ENCODE data around the gene LCE3C.
"Not testable (repeated sequence)": the region's sequence is repeated elsewhere in the genome, so short reads cannot be mapped to it uniquely, and the experiment has no call there.

LCE3C gene

DNA sequence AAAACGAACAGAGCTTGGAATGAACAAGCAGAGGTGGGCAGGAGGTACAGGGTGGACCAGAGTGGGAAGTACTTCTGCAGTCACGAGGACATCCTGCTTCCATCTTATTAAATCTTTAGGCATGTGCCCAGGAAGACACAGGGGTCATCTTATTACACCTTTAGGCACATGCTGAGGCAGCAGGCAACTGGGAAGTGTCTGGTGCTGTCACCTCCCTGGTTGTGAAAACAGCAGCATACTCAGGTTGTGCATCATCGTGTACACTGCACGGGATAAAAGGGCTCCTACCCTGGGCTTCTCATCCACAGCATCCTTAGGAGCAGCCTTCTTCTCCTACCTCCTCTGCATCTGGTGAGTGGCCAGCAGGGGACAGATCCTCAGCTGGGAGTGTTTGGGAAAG lies at the start of gene LCE3C:
LCE3C (plus strand) TSS at position 301 of the 400 bp plus-strand sequence. CDS start 498 bp downstream, outside the sequence.
- DNase-seq = no peak

GRCh38 chr1:152565115-152565514 lies 34.9 kb upstream of the LCE3C start:
- no peak for DNase-seq

DNA sequence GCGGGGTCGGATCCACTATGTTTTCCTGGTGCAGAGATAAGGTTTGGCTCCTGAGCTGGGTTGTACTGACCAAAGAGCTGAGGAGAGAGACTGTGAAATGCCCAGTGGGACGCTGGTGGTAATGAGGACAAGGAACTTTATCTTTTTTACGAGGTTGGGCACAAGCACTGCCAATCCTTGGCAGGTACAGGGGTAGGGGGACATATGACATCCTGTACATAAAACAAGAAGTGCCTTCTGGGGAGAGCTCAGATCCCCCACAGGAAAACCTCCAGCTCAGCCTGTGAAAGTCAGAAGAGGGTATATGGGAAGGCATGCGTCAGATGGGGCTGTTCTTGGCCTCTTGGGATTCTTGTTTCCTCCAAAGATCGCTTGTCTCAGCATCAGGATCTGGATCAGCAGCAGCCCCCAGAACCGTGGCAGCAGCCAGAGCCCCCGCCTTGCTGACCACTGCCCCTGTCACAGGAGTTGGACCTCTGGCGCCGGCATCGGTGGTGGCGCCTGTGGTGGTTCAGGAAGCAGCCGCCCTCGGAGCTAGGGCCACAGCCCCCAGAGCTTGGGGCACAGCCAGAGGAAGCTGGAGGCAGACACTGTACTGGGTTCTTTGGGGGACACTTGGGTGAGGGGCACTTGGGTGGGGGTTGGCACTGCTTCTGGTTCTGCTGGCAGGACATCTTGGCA lies 34.4 kb upstream of the LCE3C start:
- DNase-seq = no peak

GRCh38 chr1:152566681-152567080 lies 33.4 kb upstream of the LCE3C start, which contains the start of gene LCE3E:
TSS of gene LCE3E (minus strand) at chr1:152566780. CDS start at chr1:152566208, 572 bp downstream.
- DNase-seq = no peak

DNA sequence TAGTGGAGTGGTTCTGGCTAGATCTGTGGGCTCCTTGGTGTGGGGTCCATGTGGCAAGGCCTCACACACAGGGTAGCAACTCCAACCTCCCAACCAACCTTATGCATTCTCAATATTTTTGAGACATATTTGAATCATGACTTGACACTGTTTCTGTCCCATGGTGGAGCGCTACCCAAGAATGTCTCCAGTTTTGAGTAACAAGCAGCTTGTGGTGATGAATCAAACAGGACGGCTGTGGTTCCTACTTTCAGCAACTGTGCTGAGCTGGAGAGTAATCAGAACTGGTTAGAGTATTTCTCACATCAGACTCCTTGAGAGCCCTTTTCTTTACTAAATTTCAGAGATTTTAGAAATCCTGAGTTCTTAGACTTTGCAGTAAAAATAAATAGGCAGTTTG lies 22.9 kb upstream of the LCE3C start:
- no peak for DNase-seq

- not testable (repeated sequence) for DNase-seq
These were observed 20.5 kb upstream of the LCE3C start for GRCh38 chr1:152579526-152579925.

DNA sequence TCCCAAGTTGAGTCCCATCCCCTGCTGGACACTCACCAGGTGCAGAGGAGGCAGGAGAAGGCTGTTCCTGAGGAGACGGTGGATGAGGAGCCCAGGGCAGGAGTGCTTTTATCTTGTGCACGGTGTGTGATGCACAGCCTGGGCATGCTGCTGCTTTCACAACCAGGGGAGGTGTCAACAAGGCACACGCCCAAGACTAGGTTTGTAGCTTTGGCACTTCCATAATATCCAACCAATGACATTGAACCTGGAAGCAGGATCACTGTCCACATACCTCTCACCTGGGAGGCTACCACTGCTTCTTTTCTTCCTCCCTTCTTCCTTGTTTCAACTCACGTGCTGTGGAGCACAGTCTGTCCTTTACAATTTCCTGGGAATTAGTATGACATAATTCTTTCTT lies 19.6 kb upstream of the LCE3C start, which contains the start of gene LCE3D:
LCE3D (minus strand) TSS at position 84 of the 400 bp plus-strand sequence. CDS start 580 bp downstream, outside the sequence.
- DNase-seq = no peak

DNA sequence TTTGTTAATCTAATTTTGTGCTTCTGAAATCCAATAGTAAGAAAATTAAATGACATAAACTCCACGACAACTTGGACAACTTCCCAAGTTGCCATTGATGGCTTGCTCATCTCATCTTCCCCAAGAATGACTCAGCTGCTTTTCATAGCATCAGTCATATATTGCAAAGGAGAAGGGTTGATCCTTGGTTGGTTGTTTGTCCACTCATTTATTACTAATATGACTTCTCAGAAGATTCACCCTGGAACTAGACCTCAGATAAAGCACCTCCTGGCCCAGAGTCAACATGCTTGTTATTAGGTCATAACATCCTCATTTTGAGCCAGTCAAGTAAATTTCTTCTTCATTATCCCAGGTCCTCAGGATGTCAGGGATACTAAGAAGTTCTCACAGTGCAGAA lies 17.4 kb upstream of the LCE3C start:
- DNase-seq = no peak

DNA sequence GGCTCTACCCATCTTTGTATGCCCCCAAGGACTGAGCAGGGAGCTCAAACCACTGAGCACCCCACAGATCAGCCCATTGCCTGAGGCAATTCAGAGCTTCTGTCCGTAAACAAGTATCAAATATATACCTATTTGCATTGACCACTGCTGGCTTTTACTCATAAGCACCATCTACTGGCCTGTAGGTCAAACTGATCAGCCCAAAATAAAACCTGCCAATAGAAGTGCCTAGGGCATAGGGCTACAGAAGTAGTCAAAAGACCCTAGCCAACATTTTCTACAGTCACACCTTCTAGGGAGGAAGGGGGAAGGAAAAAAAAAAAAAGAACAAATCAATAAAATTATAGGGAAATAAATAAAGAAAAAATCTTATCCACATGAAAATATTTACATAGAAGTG lies 14.4 kb upstream of the LCE3C start:
- no peak for DNase-seq

DNA sequence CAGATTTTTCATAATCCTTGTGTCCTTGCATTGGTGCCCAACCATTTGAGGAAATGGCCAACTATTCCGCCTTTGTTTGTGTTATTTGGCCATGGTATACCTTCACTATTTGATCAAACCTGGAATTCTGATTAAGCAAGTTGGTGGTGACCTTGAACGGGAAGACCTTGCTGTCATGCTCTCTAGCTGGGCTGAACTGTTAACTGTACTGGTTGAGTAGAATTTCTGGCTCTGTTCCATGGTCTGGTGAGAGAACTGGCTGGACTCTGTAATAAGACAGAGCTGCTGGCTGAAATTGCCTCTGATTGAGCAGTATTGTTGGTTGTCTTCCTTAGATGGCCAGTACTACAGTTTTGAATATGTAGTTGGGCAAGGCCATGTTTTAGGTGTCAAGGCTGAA lies 3.0 kb upstream of the LCE3C start:
- no peak for DNase-seq

DNA sequence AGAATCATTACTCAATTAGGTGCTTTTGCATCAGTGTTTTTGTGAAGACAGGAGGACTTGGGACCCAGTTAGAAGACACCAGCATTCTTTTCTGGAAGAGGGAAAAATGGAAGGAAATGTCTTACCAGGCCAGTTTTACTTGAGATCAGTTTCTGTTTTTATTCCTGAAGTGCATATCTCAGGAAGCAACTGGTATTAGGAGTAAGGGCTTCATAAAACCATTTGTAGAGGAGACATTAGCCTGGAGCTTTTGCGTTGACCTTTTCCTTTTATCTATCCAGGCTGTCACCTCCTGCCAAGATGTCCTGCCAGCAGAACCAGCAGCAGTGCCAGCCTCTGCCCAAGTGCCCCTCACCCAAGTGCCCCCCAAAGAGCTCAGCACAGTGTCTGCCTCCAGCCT lies 13.5 kb downstream of the LCE3C start, which contains the start of gene LCE3B:
LCE3B (plus strand) TSS at position 301 of the 400 bp plus-strand sequence; CDS start at position 301, 0 bp downstream.
- no peak for DNase-seq

GRCh38 chr1:152621993-152622392 lies 22.0 kb downstream of the LCE3C start:
- no peak for DNase-seq

DNA sequence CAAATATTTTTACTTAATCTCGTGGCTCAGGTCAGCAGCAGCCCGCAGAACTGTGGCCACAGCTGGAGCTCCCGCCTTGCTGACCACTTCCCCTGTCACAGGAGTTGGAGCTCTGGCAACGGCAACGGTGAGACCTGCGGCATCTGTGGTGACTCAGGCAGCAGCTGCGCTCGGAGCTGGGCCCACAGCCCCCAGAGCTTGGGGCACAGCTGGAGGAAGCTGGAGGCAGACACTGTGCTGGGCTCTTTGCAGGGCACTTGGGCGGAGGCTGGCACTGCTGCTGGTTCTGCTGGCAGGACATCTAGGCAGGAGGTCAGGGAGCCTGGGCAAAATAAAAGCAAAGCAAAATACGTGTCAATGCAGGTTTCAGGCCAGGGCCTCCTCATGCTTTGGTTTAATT lies 22.8 kb downstream of the LCE3C start, which contains the start of gene LCE3A:
LCE3A (minus strand) TSS at position 301 of the 400 bp plus-strand sequence; CDS start at position 301, 0 bp downstream.
- no peak for DNase-seq

- DNase-seq = no peak
These were observed 23.3 kb downstream of the LCE3C start for GRCh38 chr1:152623203-152623844.

- no peak for DNase-seq
These were observed 26.7 kb downstream of the LCE3C start for GRCh38 chr1:152626744-152627143.

GRCh38 chr1:152630596-152630995 lies 30.6 kb downstream of the LCE3C start:
- DNase-seq = no peak

GRCh38 chr1:152640351-152640750 lies 40.3 kb downstream of the LCE3C start:
- no peak for DNase-seq

DNA sequence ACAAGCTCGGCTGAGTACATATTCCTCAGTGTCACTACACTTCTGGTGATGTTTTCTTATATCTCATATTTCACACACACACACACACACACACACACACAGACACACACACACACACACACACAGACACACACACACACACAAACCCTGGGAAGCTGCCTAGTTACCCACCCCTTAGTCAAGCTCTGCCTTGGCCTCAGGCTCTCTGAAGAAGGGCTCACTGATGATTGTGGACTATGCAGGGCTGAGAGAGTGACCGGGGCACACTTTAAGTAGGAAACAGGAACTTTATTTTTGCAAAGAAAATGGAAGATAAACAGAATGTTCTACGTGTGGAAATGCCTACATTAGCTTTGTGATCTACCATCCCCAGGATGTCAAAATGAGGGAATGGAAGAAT lies 43.9 kb downstream of the LCE3C start:
- no peak for DNase-seq

DNA sequence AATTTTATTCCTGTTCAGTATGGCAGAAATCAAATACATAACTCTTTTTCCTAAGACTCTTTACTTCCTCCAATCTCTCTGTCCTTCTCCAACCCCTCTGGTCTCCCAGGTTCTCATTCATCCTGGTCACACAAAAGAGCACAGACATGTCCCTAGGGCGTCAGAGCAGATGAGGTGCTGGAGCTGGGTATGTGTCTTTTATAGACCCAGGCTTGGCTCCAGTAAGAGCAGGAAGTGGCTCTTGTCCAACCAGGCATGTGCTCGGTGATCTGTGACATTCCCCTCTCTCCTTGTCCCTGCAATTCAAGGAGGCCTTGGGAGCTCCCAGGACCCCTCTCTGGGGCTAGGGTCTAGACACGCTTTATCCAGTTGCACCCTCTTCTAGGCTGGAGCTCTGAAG lies 45.1 kb downstream of the LCE3C start:
- no peak for DNase-seq

DNA sequence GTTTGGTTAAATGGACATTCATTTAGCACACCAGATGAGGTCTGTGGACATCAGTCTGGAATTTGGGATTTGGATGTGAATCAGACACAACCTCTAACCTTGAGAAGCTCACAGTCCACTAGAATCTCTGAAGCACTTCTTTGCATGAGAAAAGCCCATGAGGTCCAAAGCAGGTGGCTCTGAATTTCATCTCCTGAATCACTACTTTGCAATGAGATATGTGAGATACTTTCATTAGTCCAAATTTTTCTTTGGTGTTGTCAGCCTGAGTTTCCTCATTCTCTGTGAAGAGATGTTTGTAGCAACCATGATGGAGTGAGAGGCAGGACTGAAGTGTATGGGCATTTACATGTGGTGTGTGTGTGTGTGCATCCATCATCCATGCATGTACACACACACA lies 46.6 kb downstream of the LCE3C start:
- no peak for DNase-seq
